Caki2 (cell line): ENCODE data around the gene BCAS1. TPM values are rescaled to one million over a fixed set of nuclear protein-coding genes. Genes with fewer than 3 reads are reported as not detected.

ENCODE experiments used
- DNase-seq: peaks from one replicate; pipeline ENCODE4 v3.0.0-alpha.2; 2015; ENCODE audit warnings: low read depth
- in situ Hi-C: cut with HindIII; loops from 2 replicates; pipeline ENCODE4 v1.10.0; 2016; ENCODE audit warnings: low sequenced_read_pairs, low pct_unique_long_range_greater_than_20kb, mixed read lengths
- total RNA-seq: library from RNA; depleted of rRNA; stranded (reverse); fragments of >200 nt; shearing (Covaris generic); gene quantifications from 2 replicates; pipeline ENCODE4 v1.2.3, GENCODE V29; 2014; ENCODE audit warnings: low replicate concordance

BCAS1 gene
- total RNA-seq, 1 experiment from 2014 or later: not detected

- in situ Hi-C loops: no loop called here
- no peak for DNase-seq
Observed at GRCh38 chr20:54061101-54061881, 9.1 kb downstream of the BCAS1 start.

- DNase-seq: no peak
- in situ Hi-C loops: no loop called here
Observed at GRCh38 chr20:54059691-54060364, 10.6 kb downstream of the BCAS1 start.

- DNase-seq: peak; percentile 23
- in situ Hi-C loops: no loop called here
Observed at GRCh38 chr20:54058420-54059139, 11.8 kb downstream of the BCAS1 start.

- in situ Hi-C loops: no loop called here
- no peak for DNase-seq
Observed at GRCh38 chr20:54056762-54057639, 13.4 kb downstream of the BCAS1 start.

- DNase-seq: no peak
- in situ Hi-C loops: no loop called here
Observed at GRCh38 chr20:54054516-54054915, 15.9 kb downstream of the BCAS1 start.

GRCh38 chr20:54051068-54051467 is 19.3 kb downstream of the BCAS1 start:
- in situ Hi-C loops: no loop called here
- DNase-seq: no peak

- no peak for DNase-seq
- in situ Hi-C loops: no loop called here
Observed at GRCh38 chr20:54048891-54049545, 21.4 kb downstream of the BCAS1 start.

GRCh38 chr20:54048481-54048880 is 21.9 kb downstream of the BCAS1 start:
- DNase-seq: no peak
- in situ Hi-C loops: no loop called here

- in situ Hi-C loops: no loop called here
- DNase-seq: no peak
Observed at GRCh38 chr20:54047720-54048119, 22.7 kb downstream of the BCAS1 start.

GRCh38 chr20:54047048-54047447 is 23.3 kb downstream of the BCAS1 start:
- no peak for DNase-seq
- in situ Hi-C loops: no loop called here

- no peak for DNase-seq
- in situ Hi-C loops: no loop called here
Observed at GRCh38 chr20:54044156-54044555, 26.2 kb downstream of the BCAS1 start.

- DNase-seq: no peak
- in situ Hi-C loops: no loop called here
Observed at GRCh38 chr20:54043076-54043967, 27.1 kb downstream of the BCAS1 start.

GRCh38 chr20:54042021-54042420 is 28.4 kb downstream of the BCAS1 start:
- no peak for DNase-seq
- in situ Hi-C loops: no loop called here

GRCh38 chr20:54041336-54041735 is 29.1 kb downstream of the BCAS1 start:
- in situ Hi-C loops: no loop called here
- DNase-seq: no peak

- DNase-seq: no peak
- in situ Hi-C loops: no loop called here
Observed at GRCh38 chr20:54040531-54040930, 29.9 kb downstream of the BCAS1 start.

- DNase-seq: no peak
- in situ Hi-C loops: no loop called here
Observed at GRCh38 chr20:54038961-54039360, 31.4 kb downstream of the BCAS1 start.

GRCh38 chr20:54037525-54037924 is 32.9 kb downstream of the BCAS1 start:
- DNase-seq: no peak
- in situ Hi-C loops: no loop called here
